Activated CD4-positive, alpha-beta T cell treated with anti-CD3 and anti-CD28 coated beads, Interleukin-2, amount 50 U/mL, for 24 hours (primary cell): ENCODE measurements around the gene MIER1.
"Not testable (repeated sequence)": the region's sequence is repeated elsewhere in the genome, so short reads cannot be mapped to it uniquely, and the experiment has no call there.

ENCODE experiments used
- DNase-seq, 2 donors: peaks; one replicate each; pipeline ENCODE4 v3.0.0-alpha.2; 2020; ENCODE audit warnings: low read depth in 1 of 2, low spot score in 1 of 2

Gene MIER1

DNA sequence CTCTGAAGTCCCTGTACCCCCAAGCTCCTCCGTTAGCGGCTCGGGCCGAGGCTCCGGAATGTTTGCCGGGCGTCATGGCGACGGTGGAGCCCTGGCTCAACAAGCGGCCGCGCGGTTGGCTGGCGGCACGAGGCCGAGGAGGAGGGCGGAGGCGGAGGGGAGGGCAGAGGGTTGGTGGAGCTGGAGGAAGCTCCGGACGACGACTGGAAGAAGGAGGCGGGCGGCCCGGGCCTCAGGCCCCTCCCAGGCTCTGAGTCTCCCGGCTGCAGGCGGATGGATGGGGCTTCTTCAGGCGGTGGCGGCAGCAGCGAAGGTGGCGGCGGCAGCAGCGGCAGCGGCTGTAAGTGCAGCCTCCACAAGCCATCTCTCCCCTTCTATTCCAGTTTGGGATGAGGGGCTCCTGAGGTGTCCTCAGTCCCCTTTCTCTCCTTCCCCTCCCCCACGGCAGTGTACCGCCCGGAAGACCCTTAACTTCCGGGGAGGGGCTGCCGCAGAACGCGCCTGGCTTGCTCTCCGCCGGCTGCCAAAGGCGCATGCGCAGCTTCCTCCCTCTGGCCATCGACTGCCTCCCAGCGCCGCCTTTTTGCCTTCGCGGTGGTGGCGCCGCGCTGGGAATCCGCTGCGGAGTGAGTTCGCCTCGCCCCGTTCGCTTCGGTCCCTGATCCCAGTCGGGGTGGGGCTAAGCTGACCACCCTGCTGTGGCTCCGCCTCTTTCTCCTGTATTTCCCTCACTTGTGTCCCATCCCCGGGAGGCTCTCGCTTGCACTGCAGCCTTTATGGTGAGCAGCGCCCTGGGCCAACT is at the start of gene MIER1, which contains the start of gene DNAI4:
Gene MIER1, plus strand, starts transcription at position 235 of the 802 bp plus-strand sequence. Its CDS starts 39 bp downstream, at position 274.
Gene DNAI4, minus strand, starts transcription at position 101 of the 802 bp plus-strand sequence. Its CDS starts 25 bp downstream, at position 76.
- DNase-seq, result peak; percentile 88 to 95

DNA sequence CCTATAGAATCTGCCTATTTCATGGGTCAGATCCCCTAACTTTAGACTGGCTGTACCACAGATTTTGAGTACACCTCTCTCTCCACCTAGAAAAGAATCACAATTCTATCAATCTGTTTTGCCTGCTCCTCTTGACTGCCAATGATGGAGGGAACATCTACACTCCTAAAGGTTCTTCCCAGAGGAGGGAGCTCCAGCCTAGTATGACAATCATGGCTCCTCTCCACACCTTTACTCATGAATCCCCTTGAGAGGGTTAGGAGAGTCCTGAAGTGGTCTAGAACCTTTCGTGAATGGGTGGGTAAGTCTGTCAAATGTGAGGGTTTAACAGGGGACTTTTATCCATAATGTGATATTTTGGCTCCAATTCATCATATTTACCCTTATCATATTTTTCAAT is 48.1 kb upstream of the MIER1 start:
- DNase-seq, result no peak

DNA sequence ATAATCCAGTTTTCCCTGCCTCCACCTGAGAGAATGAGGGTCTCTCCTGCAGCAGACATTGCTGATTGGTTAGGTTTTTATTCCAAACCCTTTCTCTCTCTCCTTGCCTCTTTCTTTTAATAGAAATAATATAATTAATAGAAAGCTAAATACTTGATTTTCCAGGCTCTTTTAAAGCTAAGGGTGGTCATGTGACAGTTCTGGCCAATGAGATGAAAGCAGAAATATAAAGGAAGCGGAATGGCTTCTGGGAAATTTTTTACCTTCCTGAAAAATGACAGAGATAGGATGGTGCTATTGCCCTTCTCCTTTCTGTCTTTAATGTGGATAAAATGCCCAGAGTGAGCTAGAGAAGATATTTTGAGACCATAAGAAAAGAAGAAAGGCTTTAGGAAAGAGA is 35.8 kb upstream of the MIER1 start:
- no peak for DNase-seq

DNA sequence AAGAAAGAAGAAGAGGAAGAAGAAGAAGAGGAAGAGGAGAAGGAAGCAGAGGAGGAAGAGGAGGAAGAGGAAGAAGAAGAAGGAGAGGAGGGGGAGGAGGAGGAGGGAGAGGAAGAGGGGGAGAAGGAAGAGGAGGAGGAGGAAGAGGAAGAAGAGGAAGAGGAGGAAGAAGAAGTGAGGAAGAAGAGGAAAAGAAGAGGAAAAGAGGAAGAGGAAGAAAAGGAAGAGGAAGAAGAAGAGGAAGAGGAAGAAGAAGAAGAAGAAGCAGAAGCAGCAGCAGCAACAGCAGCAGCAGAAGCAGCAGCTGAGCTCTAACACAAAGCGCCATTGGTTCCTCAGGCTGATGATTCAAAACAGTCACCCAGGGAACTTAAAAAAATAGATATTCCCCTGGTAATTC is 34.2 kb upstream of the MIER1 start:
- no peak for DNase-seq

DNA sequence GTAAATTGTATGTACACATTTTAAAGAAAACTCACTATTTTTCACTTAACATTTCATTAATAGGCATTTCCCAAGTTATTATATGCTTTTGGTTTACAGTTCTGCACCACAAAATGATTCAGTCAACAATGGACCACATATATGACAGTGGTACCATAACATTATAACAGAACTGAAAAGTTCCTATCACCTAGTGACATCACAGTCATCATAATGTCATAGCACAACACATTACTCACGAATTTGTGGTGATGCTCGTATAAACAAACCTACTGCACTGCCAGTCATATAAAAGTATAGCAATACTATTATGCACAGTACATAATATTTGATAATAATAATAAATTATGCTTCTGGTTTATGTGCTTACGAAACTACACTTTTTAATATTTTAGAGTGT is 31.1 kb upstream of the MIER1 start:
- DNase-seq, result no peak

DNA sequence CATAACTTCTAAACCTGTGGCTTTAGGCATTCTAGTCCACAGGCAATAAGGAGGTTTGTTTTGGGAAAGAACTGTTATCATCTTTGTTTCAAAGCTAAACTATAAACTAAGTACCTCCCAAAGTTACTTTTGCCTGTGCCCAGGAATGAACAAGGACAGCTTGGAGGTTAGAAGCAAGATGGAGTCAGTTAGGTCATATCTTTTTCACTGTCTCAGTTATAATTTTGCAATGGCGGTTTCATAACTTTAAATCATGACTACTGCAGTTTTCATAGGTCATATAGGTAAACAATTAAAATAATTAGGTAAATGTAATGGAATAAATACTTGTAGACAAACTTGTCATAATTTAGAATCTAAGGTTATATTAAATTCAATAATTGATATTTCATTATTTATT is 9.6 kb upstream of the MIER1 start:
- not testable (repeated sequence) for DNase-seq

DNA sequence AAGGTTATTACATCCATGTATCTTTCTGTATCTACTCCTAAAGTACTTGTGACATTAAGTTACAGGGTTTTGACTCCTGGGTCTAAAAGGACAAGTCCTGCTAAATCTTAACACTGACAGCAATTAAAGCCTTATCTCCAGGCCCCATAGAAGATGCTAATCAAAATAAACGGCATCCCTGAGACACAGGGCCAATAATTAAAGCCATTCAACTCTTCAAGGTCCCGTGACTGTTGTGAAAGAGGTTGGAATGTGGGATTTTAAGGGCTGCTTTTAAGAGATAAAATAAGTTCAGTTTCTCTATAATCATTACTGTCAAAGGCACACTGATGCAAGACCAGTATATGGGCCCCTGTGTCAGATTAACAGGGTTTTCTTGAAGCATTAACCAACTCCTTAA is 8.5 kb upstream of the MIER1 start:
- no peak for DNase-seq

DNA sequence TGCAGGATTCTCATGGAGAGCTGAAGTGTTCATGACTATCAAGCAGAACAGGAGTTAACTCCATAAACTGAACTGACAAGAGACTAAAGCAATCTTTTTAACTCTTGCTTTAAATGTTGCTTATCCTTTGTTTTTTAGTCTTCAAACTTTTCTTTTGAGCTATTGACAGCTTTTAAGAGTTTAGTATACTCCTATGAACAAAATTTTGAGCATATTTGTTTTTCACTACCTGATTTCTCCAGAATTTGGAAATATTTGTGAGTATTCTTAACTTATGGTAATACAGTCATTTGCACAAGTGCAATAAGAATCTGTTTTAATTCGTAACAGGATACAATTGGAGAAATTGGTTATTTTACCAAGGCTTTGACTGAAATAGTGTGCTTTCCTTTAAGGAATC is 7.3 kb upstream of the MIER1 start:
- no peak for DNase-seq

DNA sequence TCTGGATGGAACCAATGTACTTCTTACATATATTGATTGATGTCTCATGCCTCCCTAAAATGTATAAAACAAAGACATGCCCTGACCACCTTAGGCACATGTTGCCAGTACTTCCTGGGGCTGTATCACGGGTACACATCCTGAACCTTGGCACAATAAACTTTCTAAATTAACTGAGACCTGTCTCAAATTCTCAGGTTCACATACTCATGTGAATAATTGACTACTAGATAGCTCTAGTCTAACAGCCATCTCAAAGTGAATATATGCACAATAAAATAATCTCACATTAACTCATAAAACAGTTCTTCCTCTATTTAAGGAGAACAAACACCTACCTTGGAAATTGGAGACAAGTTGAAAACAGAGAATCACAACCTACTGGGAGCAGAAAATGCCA is 5.7 kb upstream of the MIER1 start:
- no peak for DNase-seq

DNA sequence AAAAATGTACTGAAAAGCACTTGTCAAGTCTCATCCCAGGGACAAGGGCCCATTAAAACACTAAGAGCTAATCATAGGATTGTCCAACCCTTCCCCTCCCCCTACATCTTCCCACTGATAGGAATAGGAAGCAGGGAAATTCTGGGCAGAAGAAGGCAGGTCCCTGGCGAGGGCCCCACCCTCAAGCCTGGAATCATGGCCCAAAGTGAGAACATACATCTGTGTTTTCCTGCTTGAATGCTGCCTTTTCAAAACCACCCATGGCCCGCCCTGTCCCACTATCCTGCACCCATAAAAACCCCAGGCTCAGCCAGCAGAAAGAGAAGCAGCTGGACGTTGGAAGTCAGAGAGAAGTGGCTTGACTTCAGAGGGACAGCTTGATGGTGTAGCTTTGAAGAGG is 5.0 kb upstream of the MIER1 start:
- DNase-seq, result no peak

DNA sequence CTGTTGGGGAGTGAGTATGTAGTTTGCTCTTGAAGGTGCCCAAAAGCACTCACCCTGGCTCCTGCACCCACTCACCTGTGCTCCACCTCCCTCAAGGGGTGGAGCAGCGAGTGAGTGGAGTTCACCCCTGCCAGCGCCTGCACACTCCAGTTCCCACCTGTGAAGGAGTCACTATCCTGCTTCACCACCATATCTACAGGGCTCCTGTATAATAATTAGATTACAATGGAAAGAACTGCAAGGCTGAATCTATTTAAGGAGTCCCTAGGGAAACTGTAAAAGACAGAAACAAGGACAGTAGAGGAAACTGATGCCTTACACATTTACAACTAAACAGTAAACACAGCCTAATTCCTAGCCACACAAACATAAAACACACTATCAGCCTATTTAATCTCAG is 4.2 kb upstream of the MIER1 start:
- no peak for DNase-seq

DNA sequence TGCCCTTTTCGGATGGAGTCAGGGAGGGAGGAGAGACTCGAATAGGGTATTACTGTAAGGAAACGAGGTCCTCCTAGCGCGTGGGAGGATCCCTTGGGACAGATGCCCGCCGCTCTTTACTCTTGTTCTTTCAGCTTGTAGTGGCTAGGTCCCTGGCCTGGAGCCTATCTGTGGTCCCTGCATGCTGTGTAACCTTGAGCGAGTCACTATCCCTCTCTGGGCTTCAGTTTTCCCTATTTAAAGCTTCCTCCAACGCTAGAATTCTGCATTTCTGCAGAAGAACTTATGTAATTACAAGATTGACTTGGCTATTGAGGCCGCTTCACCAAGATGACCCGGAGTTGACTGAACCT is 744 bp downstream of the MIER1 start:
- DNase-seq, result no peak

DNA sequence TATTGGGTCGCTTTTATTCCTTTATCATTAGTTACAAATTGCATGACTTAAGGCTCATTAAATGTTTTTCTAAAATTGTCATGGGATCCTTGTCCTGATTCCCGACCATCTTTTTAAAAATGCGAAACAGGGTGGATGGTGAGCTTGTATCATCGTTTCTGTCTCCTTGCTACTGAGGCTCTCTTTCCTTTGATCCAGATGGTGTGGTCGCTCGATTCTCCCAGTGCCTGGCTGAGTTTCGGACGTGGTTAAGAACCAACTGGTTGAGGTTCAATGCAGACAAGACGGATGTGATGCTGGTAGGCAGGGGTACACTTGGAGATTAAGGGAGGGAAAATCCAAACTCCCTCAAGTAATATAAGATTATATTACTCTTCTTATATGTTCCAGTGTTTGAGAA is 1.2 kb downstream of the MIER1 start:
- DNase-seq, result no peak

DNA sequence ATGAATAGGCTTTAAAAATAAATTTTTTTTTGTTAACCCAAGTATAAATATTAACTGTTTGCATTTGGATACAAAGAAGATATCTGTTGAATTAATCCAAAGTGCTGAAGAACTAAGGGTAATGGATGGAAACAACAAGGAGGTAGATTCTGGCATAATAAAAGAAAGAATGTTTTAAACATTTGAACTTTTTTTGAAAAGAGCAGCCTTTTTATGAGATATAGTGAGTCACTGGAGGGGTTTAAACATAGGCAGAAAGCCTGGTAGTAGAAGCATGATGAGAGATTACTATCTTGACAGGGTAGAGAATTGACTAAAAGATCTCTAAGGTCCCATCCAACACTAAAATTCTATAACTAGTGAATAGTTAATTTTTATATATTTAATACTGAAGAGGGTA is 2.7 kb downstream of the MIER1 start:
- no peak for DNase-seq

DNA sequence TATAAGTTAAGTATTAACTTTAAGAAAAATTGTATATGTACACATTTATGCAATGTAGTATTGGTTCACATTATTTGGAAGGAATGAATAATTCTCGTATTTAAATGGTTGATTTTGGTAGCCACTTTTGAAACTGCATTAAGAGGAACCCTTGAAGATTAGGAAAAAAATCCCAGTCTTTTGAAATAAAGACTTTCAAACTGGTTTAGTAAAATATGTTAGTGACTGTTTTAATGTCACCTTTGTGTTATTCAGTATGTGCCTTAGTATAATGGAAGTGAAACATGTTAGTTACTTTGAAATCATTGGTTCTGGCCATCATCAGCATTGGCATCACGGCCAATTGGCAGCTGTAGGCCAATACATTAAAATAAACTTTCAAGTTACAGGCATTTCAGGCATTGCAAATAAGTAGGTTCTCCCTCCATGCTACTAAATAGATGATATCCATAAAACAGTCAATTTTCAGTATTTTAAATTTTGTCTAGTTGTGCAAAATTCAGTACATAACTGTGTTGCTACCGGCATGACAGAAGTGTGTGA is 4.4 kb downstream of the MIER1 start:
- no peak for DNase-seq

DNA sequence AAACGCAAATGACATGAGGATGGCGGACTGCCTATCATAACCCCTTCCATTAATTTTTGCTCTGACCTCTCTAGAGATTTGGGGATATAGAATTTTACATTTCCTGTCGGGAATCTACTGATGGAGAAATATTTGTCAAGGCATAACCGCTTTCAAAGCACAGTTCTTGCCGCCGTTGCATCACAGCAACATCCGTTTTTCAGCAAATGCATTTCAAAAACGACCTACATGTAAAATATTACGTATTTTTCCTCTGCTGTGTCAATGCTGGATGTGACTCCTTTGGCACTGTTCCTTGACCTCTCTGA is 4.9 kb downstream of the MIER1 start:
- DNase-seq, result no peak

DNA sequence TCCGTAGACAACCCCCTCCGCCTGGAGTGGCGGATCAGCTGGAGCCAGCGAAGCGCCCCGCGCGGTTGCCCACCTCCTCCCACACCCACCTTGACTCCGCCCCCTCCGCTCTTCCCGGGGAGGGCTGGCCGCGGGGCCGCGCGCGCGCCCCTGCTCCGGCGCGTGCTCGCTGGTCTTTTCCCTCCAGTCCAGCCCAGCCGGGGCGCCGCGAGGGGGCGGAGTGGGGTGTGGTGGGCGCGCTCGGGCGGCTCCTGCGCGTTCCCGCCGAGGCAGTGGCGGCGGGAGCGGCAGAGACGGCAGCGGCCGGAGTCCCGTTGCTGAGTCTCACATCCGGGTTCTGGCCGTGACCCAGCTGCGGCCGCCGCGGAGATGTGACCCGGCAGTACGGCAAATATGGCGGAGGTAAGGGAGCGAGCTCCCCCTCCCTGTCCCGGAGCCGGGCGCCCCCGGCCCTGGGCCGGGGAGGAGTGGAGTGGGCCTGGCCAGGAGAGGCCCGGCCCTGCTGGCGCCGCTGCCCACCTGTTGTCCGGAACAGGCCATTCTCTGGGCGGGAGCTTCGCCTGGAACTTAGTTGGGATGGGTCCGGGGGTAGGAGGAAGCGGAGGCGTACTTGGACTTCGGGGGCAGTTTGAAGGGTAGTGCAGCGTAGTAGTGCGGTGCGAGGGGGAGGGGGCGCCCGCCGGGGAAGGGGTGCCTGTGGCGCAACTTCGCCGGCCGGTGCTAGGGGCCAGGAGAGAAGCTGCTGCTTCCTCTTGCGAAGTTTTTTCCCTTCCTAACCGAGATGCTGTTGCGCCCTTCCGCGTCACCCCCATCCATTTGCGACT is 5.4 kb downstream of the MIER1 start:
- DNase-seq, result peak; percentile 80 to 86

DNA sequence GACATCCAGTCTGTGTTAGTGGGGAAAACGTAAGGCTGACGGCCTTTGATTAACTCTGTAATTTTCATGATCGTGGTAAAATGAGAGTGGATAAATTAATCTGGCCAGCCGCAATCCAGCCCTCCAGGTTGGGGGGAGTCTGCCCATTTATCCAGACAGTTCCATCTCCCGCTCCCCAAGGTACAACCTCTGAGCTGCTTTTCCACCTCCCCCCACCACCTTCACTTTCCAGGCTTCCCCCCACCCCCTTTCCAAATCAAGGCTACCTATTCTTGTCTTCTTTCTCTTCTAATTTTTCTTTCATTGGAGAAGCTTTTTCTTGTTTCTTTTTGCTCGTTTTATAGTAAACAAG is 6.0 kb downstream of the MIER1 start:
- no peak for DNase-seq

DNA sequence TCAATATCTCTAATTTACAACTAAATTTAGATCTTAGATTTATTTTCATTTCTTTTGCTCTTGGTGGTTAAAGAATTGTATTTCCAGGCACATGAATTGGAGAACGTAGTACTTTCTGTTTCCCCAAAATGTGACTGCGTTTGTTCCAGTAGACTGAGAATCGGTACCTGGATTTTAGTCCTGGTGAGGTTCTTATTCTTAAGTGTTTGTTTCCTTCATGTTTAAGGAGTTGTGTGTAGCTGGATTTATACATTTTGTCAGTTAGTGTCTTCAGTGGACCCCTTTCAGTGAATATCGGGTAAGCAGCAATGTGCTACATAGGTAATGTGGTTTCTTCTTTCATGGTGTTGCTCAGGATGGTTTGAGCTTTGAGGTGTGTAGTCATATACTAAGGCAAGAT is 6.8 kb downstream of the MIER1 start:
- DNase-seq, result no peak

DNA sequence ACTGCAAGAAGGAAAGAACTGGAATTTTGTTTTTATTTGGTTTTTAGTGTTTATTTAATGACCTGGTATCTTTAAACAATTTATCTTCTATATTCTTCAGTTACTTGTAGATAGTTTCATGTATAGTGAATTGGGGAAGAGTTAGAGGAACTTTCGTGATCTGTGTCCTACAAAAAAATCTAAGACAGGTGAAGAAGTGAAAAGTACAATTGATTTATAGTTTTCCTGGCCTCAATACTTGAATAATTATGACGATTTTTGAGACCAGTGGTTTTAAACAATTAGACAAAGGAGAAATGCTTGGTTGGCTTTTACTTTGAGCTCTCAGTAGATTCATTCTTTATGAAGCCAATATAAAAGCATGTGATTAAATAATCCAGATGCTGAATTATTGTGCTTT is 7.5 kb downstream of the MIER1 start:
- no peak for DNase-seq

DNA sequence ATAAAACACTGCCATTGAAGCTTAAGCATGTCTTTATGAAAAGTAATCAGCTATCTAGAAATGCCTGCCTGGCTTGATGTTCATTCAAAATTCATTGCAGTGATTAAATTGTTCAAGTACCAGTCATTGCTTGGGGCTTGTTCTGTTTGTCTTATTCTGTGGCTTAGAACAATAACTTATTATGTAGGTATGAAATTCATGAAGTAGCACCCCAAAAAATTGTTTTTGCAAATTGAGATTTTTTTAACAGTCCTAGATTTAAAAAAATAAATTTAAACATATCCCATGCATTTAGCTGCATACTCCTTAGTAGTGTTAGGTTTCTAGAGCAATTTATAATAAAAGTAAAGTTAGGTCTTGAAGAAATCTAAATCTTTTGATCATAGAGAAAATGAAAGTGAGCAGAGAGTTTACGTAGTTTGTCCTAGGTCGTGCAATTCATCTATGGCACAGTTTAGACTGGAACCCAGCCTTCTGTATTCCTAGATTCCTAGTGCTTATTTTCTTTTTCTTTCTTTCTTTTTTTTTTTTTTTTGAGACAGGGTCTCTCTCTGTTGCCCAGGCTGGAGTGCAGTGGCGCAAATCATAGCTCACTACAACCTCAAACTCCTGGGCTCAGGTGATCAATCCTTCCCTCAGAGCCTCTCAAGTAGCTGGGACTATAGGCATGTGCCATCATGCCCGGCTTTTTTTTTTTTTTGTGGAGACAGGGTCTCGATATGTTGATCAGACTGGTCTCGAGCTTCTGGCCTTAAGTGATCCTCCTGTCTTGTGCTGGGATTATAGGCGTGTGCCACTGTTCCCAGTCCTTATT is 9.3 kb downstream of the MIER1 start:
- no peak for DNase-seq
